ENCODE data around the gene ADH6. TPM values are rescaled to one million over a fixed set of nuclear protein-coding genes. Genes with fewer than 3 reads are reported as not detected.
"Not testable (repeated sequence)": the region's sequence is repeated elsewhere in the genome, so short reads cannot be mapped to it uniquely, and the experiment has no call there.

Gene ADH6
- polyA plus RNA-seq, 2 of the 4 experiments (the other 2 are of a cell fraction), result 0.72 TPM; not detected in 1

DNA sequence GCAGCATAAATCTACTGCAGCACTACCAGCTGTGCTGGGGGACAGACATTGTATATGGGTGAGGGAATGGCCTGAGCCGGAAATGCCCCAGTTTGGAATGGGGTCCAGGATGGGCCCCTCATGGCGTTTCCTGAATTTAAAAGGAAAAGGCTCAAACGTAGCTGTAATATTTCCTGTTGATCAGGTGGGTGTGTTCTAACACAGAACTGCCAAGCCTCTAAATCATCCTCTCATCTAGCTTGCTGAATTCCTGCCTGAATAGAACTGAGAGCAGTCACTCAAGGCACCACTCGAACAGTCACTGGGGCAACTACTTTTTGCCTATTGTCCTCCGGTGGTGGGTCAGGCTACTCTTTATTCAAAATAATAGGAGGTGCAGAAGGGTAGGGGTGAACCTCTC, 28.7 kb downstream of the ADH6 start:
- TF ChIP-seq FOXS1 (CRISPR knock-in tag; IDR thresholded peaks at IDR 0.05), result no peak
- no peak for TF ChIP-seq ZFP36 (IDR thresholded peaks at IDR 0.05; ENCODE audit: borderline replicate concordance, partially characterized antibody)
- TF ChIP-seq, protein P1, sequence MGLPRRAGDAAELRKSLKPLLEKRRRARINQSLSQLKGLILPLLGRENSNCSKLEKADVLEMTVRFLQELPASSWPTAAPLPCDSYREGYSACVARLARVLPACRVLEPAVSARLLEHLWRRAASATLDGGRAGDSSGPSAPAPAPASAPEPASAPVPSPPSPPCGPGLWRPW (IDR thresholded peaks at IDR 0.05), result no peak
- TF ChIP-seq CEBPB (IDR thresholded peaks at IDR 0.05), result no peak
- no peak for TF ChIP-seq ZC3H11A (IDR thresholded peaks at IDR 0.05)
- TF ChIP-seq JUNB (IDR thresholded peaks at IDR 0.05), result no peak
- no peak for TF ChIP-seq ZNF302 (CRISPR knock-in tag; IDR thresholded peaks at IDR 0.05)
- TF ChIP-seq RFX5 (IDR thresholded peaks at IDR 0.05), result no peak
- TF ChIP-seq HDAC2 (IDR thresholded peaks at IDR 0.05), result no peak
- no peak for TF ChIP-seq RNF2 (IDR thresholded peaks at IDR 0.05; ENCODE audit: borderline replicate concordance, low read depth)
- TF ChIP-seq, protein P2, sequence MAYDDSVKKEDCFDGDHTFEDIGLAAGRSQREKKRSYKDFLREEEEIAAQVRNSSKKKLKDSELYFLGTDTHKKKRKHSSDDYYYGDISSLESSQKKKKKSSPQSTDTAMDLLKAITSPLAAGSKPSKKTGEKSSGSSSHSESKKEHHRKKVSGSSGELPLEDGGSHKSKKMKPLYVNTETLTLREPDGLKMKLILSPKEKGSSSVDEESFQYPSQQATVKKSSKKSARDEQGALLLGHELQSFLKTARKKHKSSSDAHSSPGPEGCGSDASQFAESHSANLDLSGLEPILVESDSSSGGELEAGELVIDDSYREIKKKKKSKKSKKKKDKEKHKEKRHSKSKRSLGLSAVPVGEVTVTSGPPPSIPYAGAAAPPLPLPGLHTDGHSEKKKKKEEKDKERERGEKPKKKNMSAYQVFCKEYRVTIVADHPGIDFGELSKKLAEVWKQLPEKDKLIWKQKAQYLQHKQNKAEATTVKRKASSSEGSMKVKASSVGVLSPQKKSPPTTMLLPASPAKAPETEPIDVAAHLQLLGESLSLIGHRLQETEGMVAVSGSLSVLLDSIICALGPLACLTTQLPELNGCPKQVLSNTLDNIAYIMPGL (CRISPR knock-in tag; IDR thresholded peaks at IDR 0.05; ENCODE audit: borderline replicate concordance), result no peak
- TF ChIP-seq, protein P3, sequence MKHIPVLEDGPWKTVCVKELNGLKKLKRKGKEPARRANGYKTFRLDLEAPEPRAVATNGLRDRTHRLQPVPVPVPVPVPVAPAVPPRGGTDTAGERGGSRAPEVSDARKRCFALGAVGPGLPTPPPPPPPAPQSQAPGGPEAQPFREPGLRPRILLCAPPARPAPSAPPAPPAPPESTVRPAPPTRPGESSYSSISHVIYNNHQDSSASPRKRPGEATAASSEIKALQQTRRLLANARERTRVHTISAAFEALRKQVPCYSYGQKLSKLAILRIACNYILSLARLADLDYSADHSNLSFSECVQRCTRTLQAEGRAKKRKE (CRISPR knock-in tag; IDR thresholded peaks at IDR 0.05; ENCODE audit: low read depth), result no peak
- TF ChIP-seq ESRRA (IDR thresholded peaks at IDR 0.05; ENCODE audit: borderline replicate concordance, low read length), result no peak
- no peak for TF ChIP-seq MAFK (IDR thresholded peaks at IDR 0.05; ENCODE audit: partially characterized antibody)
- no peak for TF ChIP-seq HOXB5 (CRISPR knock-in tag; IDR thresholded peaks at IDR 0.05)
- TF ChIP-seq, protein P4, sequence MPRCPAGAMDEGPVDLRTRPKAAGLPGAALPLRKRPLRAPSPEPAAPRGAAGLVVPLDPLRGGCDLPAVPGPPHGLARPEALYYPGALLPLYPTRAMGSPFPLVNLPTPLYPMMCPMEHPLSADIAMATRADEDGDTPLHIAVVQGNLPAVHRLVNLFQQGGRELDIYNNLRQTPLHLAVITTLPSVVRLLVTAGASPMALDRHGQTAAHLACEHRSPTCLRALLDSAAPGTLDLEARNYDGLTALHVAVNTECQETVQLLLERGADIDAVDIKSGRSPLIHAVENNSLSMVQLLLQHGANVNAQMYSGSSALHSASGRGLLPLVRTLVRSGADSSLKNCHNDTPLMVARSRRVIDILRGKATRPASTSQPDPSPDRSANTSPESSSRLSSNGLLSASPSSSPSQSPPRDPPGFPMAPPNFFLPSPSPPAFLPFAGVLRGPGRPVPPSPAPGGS (IDR thresholded peaks at IDR 0.05), result no peak
- TF ChIP-seq KDM1A (IDR thresholded peaks at IDR 0.05; ENCODE audit: low read depth), result no peak
- no peak for TF ChIP-seq MYC (IDR thresholded peaks at IDR 0.05; ENCODE audit: borderline replicate concordance, low read length)
- no peaks in the 10 kb centered on the region for H3K9me3 ChIP-seq
- DNase-seq (ENCODE audit: low read depth in 1 of 2, low spot score in 1 of 2) (no peak), ATAC-seq (no peak), FAIRE-seq (no peak)
- POLR2A ChIA-PET, result no interaction called here
- WGBS (ENCODE audit: missing lambda C conversion rate), result 23% methylated on average over 4 of the region's 5 CpGs
- CTCF ChIA-PET, result no interaction called here
- H3K4me1 ChIP-seq, result no peaks in the 10 kb centered on the region
- H3K4me2 ChIP-seq, result no peak overlapping the region
- no peak overlapping the region for H3K27ac ChIP-seq
- no peak overlapping the region for H3K4me3 ChIP-seq

DNA sequence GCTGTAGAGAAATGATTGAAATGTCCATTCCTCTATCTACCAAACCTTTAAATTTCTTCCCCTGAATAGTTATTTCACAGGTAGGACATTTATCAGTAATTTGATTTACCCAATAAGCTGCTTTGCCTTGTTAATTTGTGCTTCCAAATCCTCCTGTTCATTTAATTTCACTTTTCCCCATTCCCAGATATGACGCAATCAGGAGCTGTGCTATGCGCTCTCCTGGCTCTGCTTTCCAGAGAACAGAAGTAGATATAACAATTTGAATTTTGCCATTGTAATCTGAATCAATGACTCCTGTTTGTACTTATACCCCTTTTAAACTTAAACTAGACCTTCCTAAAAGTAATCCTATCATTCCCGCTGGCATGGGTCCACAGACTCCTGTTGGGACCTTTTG, 29.1 kb downstream of the ADH6 start:
- TF ChIP-seq CEBPB (IDR thresholded peaks at IDR 0.05), result peak in 1 of 2 experiments; percentile 29; a peak in 1 of 4 replicates
- ATAC-seq; CTCF ChIA-PET; H3K27ac ChIP-seq; H3K4me3 ChIP-seq; FAIRE-seq; H3K9me3 ChIP-seq; H3K4me1 ChIP-seq; DNase-seq (ENCODE audit: low read depth in 1 of 2, low spot score in 1 of 2); POLR2A ChIA-PET; H3K4me2 ChIP-seq: not testable (repeated sequence)
- 76% methylated on average over 3 of the region's 3 CpGs for WGBS (ENCODE audit: missing lambda C conversion rate)

DNA sequence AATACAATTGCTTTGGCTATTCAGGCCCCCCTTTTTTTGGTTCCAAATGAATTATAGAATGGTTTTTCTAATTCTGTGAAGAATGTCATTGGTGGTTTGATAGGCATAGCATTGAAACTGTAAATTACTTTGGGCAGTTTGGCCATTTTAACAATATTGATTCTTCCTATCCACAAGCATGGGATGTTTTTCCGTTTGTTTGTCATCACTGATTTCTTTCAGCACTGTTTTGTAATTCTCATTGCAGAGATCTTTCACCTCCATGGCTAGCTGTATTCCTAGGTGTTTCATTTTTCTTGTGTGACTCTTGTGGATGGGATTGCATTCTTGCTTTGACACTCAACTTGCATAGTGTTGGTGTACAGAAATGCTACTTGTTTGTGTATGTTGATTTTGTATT, 33.0 kb downstream of the ADH6 start:
- POLR2A ChIA-PET, result no interaction called here
- H3K9me3 ChIP-seq, result no peaks in the 10 kb centered on the region
- WGBS (ENCODE audit: missing lambda C conversion rate), result 4% methylated on average over 1 of the region's 1 CpG
- TF ChIP-seq RFX5 (IDR thresholded peaks at IDR 0.05) (no peak), RNF2 (IDR thresholded peaks at IDR 0.05; ENCODE audit: borderline replicate concordance, low read depth) (no peak), EHF (CRISPR knock-in tag; IDR thresholded peaks at IDR 0.05) (no peak), ZC3H11A (IDR thresholded peaks at IDR 0.05) (no peak), GATA3 (IDR thresholded peaks at IDR 0.05; ENCODE audit: borderline replicate concordance) (no peak), BHLHE40 (IDR thresholded peaks at IDR 0.05; ENCODE audit: low read depth, low read length) (no peak), CEBPB (IDR thresholded peaks at IDR 0.05) (no peak), TFCP2L1 (CRISPR knock-in tag; IDR thresholded peaks at IDR 0.05) (no peak), FOSB (CRISPR knock-in tag; IDR thresholded peaks at IDR 0.05) (no peak), ZNF302 (CRISPR knock-in tag; IDR thresholded peaks at IDR 0.05) (no peak)
- TF ChIP-seq, protein P3 (CRISPR knock-in tag; IDR thresholded peaks at IDR 0.05; ENCODE audit: low read depth), result no peak
- no peak overlapping the region for H3K27ac ChIP-seq
- DNase-seq (ENCODE audit: low read depth in 1 of 2, low spot score in 1 of 2) (no peak), ATAC-seq (no peak), FAIRE-seq (no peak)
- H3K4me2 ChIP-seq, result no peak overlapping the region
- H3K4me3 ChIP-seq, result no peak overlapping the region
- CTCF ChIA-PET, result no interaction called here
- H3K4me1 ChIP-seq, result no peaks in the 10 kb centered on the region
